HepG2 (cell line): ENCODE measurements around the gene CPEB2. TPM values are rescaled to one million over a fixed set of nuclear protein-coding genes. Genes with fewer than 3 reads are reported as not detected.

Experiments
- ATAC-seq: fragments of 200-7000 bp; cut with Tn5 transposase; 3 replicates; pipeline ENCODE4 v1.9.1; 2020; ENCODE audit warnings: mild to moderate bottlenecking, moderate library complexity
- BruUV-seq: library from RNA; stranded (reverse); fragments of 400-500 nt; replicated peaks from 2 replicates; lab custom pipeline; 2021; lab: Mats Ljungman, UMichigan
- CTCF ChIA-PET: fragments of 300-600 bp; formaldehyde crosslinking; extraction: SDS; loops from one replicate; lab custom pipeline; 2021; ENCODE audit warnings: low total read pairs, inconsistent platforms, low intra/inter-chr PET ratio; lab: Yijun Ruan, JAX
- POLR2A ChIA-PET: fragments of 350-600 bp; sonication (Branson Sonifier 250); formaldehyde crosslinking; loops from one replicate; lab custom pipeline; 2020; ENCODE audit warnings: antibody characterized with exemption, inconsistent platforms; lab: Yijun Ruan, JAX
- DNase-seq: peaks from one replicate; pipeline ENCODE4 v3.0.0-alpha.2; 2015; ENCODE audit warnings: low spot score
- FAIRE-seq: peaks from 3 replicates; lab custom pipeline; 2011; peaks lifted over from hg19 to GRCh38; lab: Jason Lieb, UNC
- H2AFZ ChIP-seq: one replicate; pipeline ENCODE4 v1.6.1; 2011; ENCODE audit warnings: low read length, inconsistent platforms
- H3K27ac ChIP-seq: fragments of 300-600 bp; 3 replicates; pipeline ENCODE4 v1.8.0; 2011; ENCODE audit warnings: mixed run types, mild to moderate bottlenecking, mixed read lengths, low read length, inconsistent platforms; ENCODE audit not compliant: insufficient read depth; ENCODE audit errors: extremely low read length
- H3K27me3 ChIP-seq, 2 experiments: fragments of 200-600 bp in 1 of 2; 2 replicates in 1 of 2; 3 replicates in 1 of 2; pipeline versions ENCODE4 v1.6.0 to v1.8.0; 2011; ENCODE audit warnings: low read length in 2 of 2, mild to moderate bottlenecking in 2 of 2, moderate library complexity in 2 of 2, inconsistent platforms in 1 of 2; ENCODE audit not compliant: insufficient read depth in 2 of 2, control insufficient read depth in 1 of 2
- H3K36me3 ChIP-seq, 2 experiments: fragments of 200-600 bp in 1 of 2; replicated peaks in 1 of 2; 2 replicates in 1 of 2; 3 replicates in 1 of 2; pipeline versions ENCODE4 v1.5.1 to v1.8.0; 2011; ENCODE audit warnings: low read length in 2 of 2, inconsistent platforms in 1 of 2; ENCODE audit not compliant: insufficient read depth in 2 of 2, control insufficient read depth in 1 of 2
- H3K4me1 ChIP-seq: 2 replicates; pipeline ENCODE4 v1.5.1; 2012; ENCODE audit warnings: low read length, inconsistent platforms; ENCODE audit not compliant: insufficient read depth
- H3K4me2 ChIP-seq: 2 replicates; pipeline ENCODE4 v1.6.0; 2011; ENCODE audit warnings: low read depth, low read length, inconsistent platforms
- H3K4me3 ChIP-seq, 3 experiments: fragments of 200-600 bp in 1 of 3; sonication (generic), shearing (Covaris generic) in 1 of 3; replicated peaks in 1 of 3; 2 replicates each; pipeline ENCODE4 v1.5.1; 2011 to 2016; ENCODE audit warnings: low read length in 3 of 3, inconsistent platforms in 2 of 3, low read depth in 2 of 3, mild to moderate bottlenecking in 2 of 3, control low read depth in 1 of 3, mixed read lengths in 1 of 3; ENCODE audit not compliant: insufficient read depth in 1 of 3
- H3K79me2 ChIP-seq: one replicate; pipeline ENCODE4 v1.6.1; 2011; ENCODE audit warnings: low read length, inconsistent platforms; ENCODE audit not compliant: insufficient read depth
- H3K9ac ChIP-seq: 2 replicates; pipeline ENCODE4 v1.6.0; 2011; ENCODE audit warnings: mild to moderate bottlenecking, low read depth, low read length, inconsistent platforms; ENCODE audit not compliant: insufficient read depth
- H3K9me3 ChIP-seq: 2 replicates; pipeline ENCODE4 v1.5.1; 2012; ENCODE audit warnings: mild to moderate bottlenecking, low read length
- H4K20me1 ChIP-seq: 2 replicates; pipeline ENCODE4 v1.6.0; 2011; ENCODE audit warnings: inconsistent platforms, mild to moderate bottlenecking, low read length, moderate library complexity; ENCODE audit not compliant: insufficient read depth
- ERF ChIP-seq: IDR thresholded peaks from 2 replicates; pipeline ENCODE4 v1.6.1; 2018; ENCODE audit warnings: missing biosample characterization, missing genetic modification reagents
- SUZ12 ChIP-seq: fragments of 150-350 bp; IDR thresholded peaks from 2 replicates; pipeline ENCODE4 v1.6.1; 2014; ENCODE audit warnings: low read depth, low read length
- ZNF263 ChIP-seq: sonication (generic); formaldehyde crosslinking; IDR thresholded peaks from 2 replicates; pipeline ENCODE4 v1.4.0; 2020; ENCODE audit warnings: missing genetic modification reagents
- ZNF547 ChIP-seq: sonication (generic); formaldehyde crosslinking; IDR thresholded peaks from 2 replicates; pipeline ENCODE4 v1.5.1; 2020; ENCODE audit warnings: mild to moderate bottlenecking, missing genetic modification reagents
- ZNF879 ChIP-seq: sonication (generic); formaldehyde crosslinking; IDR thresholded peaks from 2 replicates; pipeline ENCODE4 v1.8.1; 2023; ENCODE audit warnings: missing genetic modification reagents
- WGBS: methylation state at CpG from one replicate; pipeline ENCODE4 v1.1.6; 2017; ENCODE audit warnings: low lambda C conversion rate; 5-methylcytosine and 5-hydroxymethylcytosine counted together
- in situ Hi-C: cut with HindIII; loops from 2 replicates; pipeline ENCODE4 v1.10.0; 2017; ENCODE audit warnings: low pct_unique_long_range_greater_than_20kb; ENCODE audit not compliant: extremely low pct_ligation_motif_present
- intact Hi-C: fragments of 100-400 bp; cut with micrococcal nuclease; formaldehyde crosslinking; loops from one replicate; pipeline ENCODE4 v1.10.0; 2022; ENCODE audit not compliant: unreplicated experiment
- polyA plus RNA-seq, 8 experiments: library from polyadenylated mRNA; depleted of rRNA in 3 of 8; stranded (reverse) in 7 of 8; unstranded in 1 of 8; fragments of >200 nt; fragmentation: Illumina TruSeq in 4 of 8; extraction: Trizol in 4 of 8; gene quantifications; 2 replicates each; pipeline versions ENCODE4 v1.2.1 to v1.2.3, GENCODE V29; 2011 to 2016; ENCODE audit warnings: low read depth in 4 of 8, missing spikeins in 1 of 8, mixed read lengths in 1 of 8; ENCODE audit not compliant: insufficient read depth in 1 of 8
- total RNA-seq, 5 experiments: library from RNA; depleted of rRNA; stranded (reverse); fragments of >200 nt; fragmentation: Illumina TruSeq; extraction: Trizol; gene quantifications; 2 replicates each; pipeline ENCODE4 v1.2.3, GENCODE V29; 2016; ENCODE audit warnings: low read depth in 1 of 5
- TF ChIP-seq, protein P1 (sequence below): IDR thresholded peaks from 2 replicates; pipeline ENCODE4 v1.6.1; 2016

CPEB2 gene
- total and polyA plus RNA-seq, 2 of the 13 experiments (the other 11 are each of a cell fraction or from before 2014, with no cell fraction given) = 2.0 to 2.5 TPM

DNA sequence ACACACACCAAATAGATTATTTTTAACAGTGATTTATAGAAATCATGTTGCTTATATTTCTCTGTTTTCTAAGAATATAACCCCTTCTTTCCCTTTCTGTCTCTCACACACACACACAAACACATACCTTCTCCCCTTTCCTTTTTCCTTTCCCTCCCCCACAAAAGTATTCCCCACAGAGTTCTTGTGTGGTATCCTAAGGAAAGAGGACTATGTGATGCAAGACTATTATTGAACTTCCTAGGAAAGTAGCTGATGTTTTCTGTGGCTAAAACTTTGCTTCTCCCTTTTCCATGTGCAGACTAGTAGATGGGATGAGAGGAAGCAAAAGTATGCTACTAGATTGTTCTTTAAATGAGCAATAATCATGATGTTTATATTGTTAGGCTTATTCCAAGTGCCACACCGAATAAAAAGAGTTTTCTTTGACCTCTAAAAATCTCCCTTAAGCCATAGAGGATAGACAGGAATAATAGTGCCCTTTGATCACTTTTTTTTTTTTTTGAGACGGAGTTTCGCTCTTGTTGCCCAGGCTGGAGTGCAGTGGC lies 38.7 kb downstream of the CPEB2 start:
- intact Hi-C loops = no loop called here
- in situ Hi-C loops = no loop called here
- FAIRE-seq (no peak), DNase-seq (no peak), ATAC-seq (no peak)
- CTCF ChIA-PET = no interaction called here
- POLR2A ChIA-PET = no interaction called here
- Histone ChIP-seq H3K36me3 (no peaks in the 10 kb centered on the region), H3K4me2 (no peak overlapping the region), H3K79me2 (no peaks in the 10 kb centered on the region), H3K27me3 (no peaks in the 10 kb centered on the region), H3K27ac (no peak overlapping the region), H3K9ac (no peak overlapping the region), H3K9me3 (no peaks in the 10 kb centered on the region), H4K20me1 (no peaks in the 10 kb centered on the region), H3K4me3 (no peak overlapping the region), H3K4me1 (no peaks in the 10 kb centered on the region), H2AFZ (no peak overlapping the region)
- no TSS peak for BruUV-seq
- TF ChIP-seq ZNF879 (CRISPR knock-in tag) (no peak), SUZ12 (no peak), ZNF263 (CRISPR knock-in tag) (no peak)
- 96% methylated on average over 3 of the region's 3 CpGs for WGBS

DNA sequence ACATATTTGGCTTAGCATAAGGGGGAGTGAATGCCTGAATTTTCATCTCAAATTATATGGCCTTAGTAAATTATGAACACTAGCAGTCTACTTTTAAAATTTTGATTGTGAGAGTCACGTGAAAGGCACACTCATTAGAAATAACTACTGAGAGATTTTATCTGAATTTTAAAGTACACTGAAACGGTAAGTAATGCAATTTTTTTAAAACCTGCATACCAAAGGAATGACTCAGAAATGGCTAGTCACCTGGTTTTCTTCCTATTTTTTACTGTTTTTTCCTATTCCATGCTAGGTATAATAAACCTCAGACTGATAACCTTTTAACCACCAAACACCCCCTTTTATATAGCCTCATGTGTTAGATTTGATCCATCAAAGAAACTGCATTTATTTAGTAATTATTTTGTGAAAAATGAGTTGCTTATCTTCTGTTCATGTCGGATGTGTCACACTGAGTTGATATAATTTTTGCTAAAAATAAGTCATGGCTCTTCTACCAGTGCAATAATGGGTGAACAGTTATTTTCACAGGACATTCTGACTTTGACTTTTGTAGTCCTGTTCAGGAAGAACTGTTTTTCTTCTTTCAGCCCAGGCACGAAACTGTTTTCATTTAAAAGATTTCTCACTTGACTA lies 40.4 kb downstream of the CPEB2 start:
- no peak overlapping the region for H3K9ac ChIP-seq
- no peaks in the 10 kb centered on the region for H3K9me3 ChIP-seq
- no peak overlapping the region for H3K27ac ChIP-seq
- no peak overlapping the region for H2AFZ ChIP-seq
- ATAC-seq = no peak
- H4K20me1 ChIP-seq = no peaks in the 10 kb centered on the region
- no peaks in the 10 kb centered on the region for H3K79me2 ChIP-seq
- no peak for DNase-seq
- no peak overlapping the region for H3K4me2 ChIP-seq
- no peaks in the 10 kb centered on the region for H3K27me3 ChIP-seq
- FAIRE-seq = no peak
- 89% methylated on average over 4 of the region's 4 CpGs for WGBS
- intact Hi-C loops (loop anchor here (1.0 to 2.0 kb wide), 3 partner anchors 38 to 155 kb away; no protein-coding TSS in a partner anchor), in situ Hi-C loops (no loop called here)
- ChIA-PET CTCF (interaction anchor here (1.2 kb wide), 1 partner anchor 120 kb away, joined by 4 read pairs; no protein-coding TSS in a partner anchor), POLR2A (no interaction called here)
- no peak overlapping the region for H3K4me3 ChIP-seq
- H3K4me1 ChIP-seq = no peaks in the 10 kb centered on the region
- TF ChIP-seq ZNF547 (no peak), ERF (CRISPR knock-in tag) (no peak)
- TF ChIP-seq, protein P1, sequence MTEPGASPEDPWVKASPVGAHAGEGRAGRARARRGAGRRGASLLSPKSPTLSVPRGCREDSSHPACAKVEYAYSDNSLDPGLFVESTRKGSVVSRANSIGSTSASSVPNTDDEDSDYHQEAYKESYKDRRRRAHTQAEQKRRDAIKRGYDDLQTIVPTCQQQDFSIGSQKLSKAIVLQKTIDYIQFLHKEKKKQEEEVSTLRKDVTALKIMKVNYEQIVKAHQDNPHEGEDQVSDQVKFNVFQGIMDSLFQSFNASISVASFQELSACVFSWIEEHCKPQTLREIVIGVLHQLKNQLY (CRISPR knock-in tag) = no peak
- H3K36me3 ChIP-seq = no peaks in the 10 kb centered on the region
- BruUV-seq = no TSS peak
